ENCODE data around the gene KCNK5. TPM values are rescaled to one million over a fixed set of nuclear protein-coding genes. Genes with fewer than 3 reads are reported as not detected.
A peak's percentile ranks its signal among the peaks of the same experiment; 100 is the strongest.

Gene KCNK5
- total and polyA plus RNA-seq, 5 donors = 1.1 to 1.9 (median 1.4) TPM

DNA sequence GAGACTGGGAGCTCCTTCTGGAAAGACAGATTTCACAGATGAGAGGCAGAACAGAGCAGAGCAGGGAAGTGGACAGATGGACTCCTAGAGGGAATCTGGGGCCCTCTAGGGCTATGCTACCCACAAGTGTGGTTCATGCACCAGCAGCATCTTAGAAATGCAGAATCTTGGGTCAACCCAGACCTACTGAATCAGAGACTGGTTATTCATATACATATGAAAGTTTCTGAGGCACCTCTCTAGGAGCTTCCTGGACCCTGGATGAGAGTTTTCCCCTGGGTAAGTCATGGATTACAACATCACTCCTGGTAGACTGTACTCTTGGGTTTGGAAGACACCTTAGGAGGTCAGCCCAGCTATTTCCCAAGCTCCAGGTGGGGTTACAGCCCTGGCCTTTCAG is 58.9 kb downstream of the KCNK5 start:
- no peak for ATAC-seq
- no peaks in the 10 kb centered on the region for H3K27me3 ChIP-seq (ENCODE audit: control insufficient read depth, insufficient read depth)

DNA sequence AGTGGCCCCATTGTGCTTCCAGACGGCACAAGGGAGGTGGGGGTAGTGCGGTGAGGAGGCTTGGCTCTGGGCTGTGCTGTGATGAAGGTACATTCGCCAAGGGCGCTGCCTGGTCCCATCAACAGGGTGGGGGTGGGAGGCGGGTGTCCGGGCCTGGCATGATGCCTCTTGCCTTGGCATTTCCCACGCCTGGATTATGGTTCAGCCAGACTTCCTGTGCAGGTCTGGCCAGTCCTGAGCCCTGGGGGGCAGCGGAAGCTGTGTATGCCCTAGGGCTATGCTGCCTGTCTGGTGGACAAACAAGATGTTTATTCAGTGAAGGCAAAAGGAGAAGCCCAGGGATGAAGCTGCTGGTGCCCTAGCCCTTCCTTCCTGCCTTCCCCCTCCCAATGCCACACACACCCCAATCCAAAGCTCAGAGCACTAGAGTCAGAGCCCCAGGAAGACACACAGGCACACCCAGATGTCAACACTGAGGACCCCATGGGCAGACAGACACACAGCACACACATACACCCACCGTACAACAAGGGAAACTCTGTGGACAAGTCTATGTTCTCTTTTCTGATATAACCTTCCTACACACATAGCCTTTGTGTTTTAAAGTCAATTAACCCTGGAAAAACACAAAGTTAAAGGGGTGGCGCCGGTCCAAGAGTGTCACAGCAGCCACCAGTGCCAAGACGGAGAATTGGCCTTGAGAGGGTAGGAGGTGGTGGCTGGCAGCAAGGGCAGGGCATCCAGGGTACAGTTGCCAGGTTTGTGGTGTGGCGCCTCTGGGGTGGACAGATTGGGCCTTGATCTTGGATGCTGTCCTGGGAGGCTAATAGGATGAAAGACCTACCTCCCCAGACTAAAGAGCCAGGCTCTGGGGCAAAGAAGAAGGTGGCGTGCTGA is 59.6 kb downstream of the KCNK5 start:
- WGBS = 81% methylated on average over 14 of the region's 14 CpGs
- Histone ChIP-seq H3K4me1 (ENCODE audit: control insufficient read depth, insufficient read depth, low read length) (no peaks in the 10 kb centered on the region), H3K27me3 (ENCODE audit: control insufficient read depth, insufficient read depth) (no peaks in the 10 kb centered on the region), H3K9me3 (ENCODE audit: control insufficient read depth, low read length) (no peaks in the 10 kb centered on the region), H3K27ac (ENCODE audit: low read length) (no peak overlapping the region), H3K4me3 (ENCODE audit: low read length) (no peak overlapping the region)
- no peak for DNase-seq
- intact Hi-C loops (cut with DNase I) = loop anchor here in 2 of 4 donors (2.0 to 5.0 kb wide), 2 partner anchors 133 to 135 kb away; no protein-coding TSS in a partner anchor
- no peak for ATAC-seq

More for the DNA sequence above, 58.9 kb downstream of the KCNK5 start:
- no peak for DNase-seq
- Histone ChIP-seq H3K4me3 (ENCODE audit: low read length) (no peak overlapping the region), H3K27ac (ENCODE audit: low read length) (no peak overlapping the region), H3K9me3 (ENCODE audit: control insufficient read depth, low read length) (no peaks in the 10 kb centered on the region), H3K4me1 (ENCODE audit: control insufficient read depth, insufficient read depth, low read length) (no peaks in the 10 kb centered on the region)
- intact Hi-C loops (cut with DNase I) = no loop called here

DNA sequence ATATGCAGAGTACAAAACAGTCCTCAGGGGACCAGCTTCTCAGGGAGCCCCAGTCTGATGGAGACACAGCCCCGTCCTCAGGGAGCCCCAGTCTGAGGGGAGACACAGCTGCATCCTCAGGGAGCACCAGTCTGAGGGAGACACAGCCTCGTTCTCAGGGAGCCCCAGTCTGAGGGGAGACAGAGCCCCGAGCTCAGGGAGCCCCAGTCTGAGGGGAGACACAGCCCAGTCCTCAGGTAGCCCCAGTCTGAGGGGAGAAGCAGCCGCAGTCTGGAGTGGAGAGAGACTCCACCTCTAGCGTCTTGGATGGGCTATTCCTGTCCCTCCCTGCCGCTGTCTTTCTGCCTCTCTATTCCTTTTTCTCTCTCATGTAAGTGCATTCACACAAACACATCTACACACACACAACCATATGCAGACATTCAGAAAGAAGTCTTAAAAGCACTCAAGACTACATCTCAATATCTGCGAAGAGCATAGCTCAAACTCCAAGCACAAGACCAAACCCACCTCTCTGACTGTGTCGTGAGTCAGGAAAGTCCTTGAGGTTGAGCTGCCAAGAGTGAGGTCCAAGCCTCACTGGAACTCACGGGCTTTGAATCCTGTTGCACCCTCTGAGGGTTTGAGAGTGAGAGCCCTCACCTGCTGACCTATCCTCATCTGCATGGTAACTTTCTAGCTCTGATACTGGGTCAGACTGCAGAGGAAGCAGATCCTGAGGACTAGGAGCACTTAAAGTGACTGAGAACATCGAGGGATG is 61.2 kb downstream of the KCNK5 start:
- WGBS = 80% methylated on average over 10 of the region's 10 CpGs
- H3K27ac ChIP-seq (ENCODE audit: low read length) = no peak overlapping the region
- no peaks in the 10 kb centered on the region for H3K9me3 ChIP-seq (ENCODE audit: control insufficient read depth, low read length)
- intact Hi-C loops (cut with DNase I) = loop anchor here (2.0 to 5.0 kb wide), 3 partner anchors 134 to 137 kb away; no protein-coding TSS in a partner anchor
- DNase-seq (no peak), ATAC-seq (no peak)
- H3K4me3 ChIP-seq (ENCODE audit: low read length) = no peak overlapping the region
- H3K27me3 ChIP-seq (ENCODE audit: control insufficient read depth, insufficient read depth) = no peaks in the 10 kb centered on the region
- H3K4me1 ChIP-seq (ENCODE audit: control insufficient read depth, insufficient read depth, low read length) = no peaks in the 10 kb centered on the region

DNA sequence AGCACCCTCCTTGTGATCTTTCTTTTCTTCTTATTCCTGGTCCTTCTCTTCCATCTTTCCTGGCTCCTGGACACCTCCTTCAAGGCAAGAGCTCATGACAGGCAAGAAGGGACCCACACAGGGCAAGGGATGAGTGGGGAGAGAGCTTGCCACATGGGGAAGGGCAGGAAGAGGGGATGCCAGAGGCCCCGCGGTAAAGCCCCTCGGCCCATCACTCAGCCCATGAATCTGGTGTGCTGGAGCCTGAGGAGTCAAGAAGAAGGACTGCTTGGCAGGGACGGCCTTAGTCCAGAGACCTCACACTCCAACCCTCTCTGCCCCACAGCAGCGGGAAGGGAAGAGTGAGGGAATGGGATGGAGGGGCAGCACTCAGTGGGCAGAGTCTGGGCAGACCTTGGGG is 62.0 kb downstream of the KCNK5 start:
- ATAC-seq (no peak), DNase-seq (no peak)
- Histone ChIP-seq H3K27me3 (ENCODE audit: control insufficient read depth, insufficient read depth) (no peaks in the 10 kb centered on the region), H3K4me1 (ENCODE audit: control insufficient read depth, insufficient read depth, low read length) (no peaks in the 10 kb centered on the region), H3K9me3 (ENCODE audit: control insufficient read depth, low read length) (no peaks in the 10 kb centered on the region), H3K4me3 (ENCODE audit: low read length) (no peak overlapping the region), H3K27ac (ENCODE audit: low read length) (no peak overlapping the region)
- intact Hi-C loops (cut with DNase I) = loop anchor here in 3 of 4 donors (2.0 to 5.0 kb wide), 2 partner anchors 135 kb away; no protein-coding TSS in a partner anchor
- 91% methylated on average over 5 of the region's 5 CpGs for WGBS

DNA sequence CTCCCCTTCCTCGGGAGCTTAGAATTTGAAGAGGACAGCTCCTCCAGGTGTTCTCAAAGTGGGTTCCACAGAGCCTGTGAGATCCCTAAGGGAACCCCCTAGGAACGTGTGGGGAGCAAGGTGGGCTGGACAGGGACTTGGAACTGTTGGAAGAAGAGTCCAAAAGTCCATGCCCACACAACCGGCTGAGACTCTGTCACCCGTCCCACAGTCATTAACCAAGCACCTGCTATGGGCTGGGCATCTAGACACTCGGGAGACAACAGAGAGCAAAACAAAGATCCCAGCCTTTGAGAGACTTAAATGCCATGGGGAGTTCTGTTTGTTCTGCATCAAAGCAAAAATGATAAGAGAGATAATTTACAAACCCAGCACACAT is 62.4 kb downstream of the KCNK5 start:
- DNase-seq (no peak), ATAC-seq (no peak)
- intact Hi-C loops (cut with DNase I) = loop anchor here in 3 of 4 donors (2.0 to 5.0 kb wide), 2 partner anchors 135 to 136 kb away; no protein-coding TSS in a partner anchor
- Histone ChIP-seq H3K4me1 (ENCODE audit: control insufficient read depth, insufficient read depth, low read length) (no peaks in the 10 kb centered on the region), H3K4me3 (ENCODE audit: low read length) (no peak overlapping the region), H3K27me3 (ENCODE audit: control insufficient read depth, insufficient read depth) (no peaks in the 10 kb centered on the region), H3K27ac (ENCODE audit: low read length) (no peak overlapping the region), H3K9me3 (ENCODE audit: control insufficient read depth, low read length) (no peaks in the 10 kb centered on the region)
- WGBS = 75% methylated on average over 5 of the region's 5 CpGs

DNA sequence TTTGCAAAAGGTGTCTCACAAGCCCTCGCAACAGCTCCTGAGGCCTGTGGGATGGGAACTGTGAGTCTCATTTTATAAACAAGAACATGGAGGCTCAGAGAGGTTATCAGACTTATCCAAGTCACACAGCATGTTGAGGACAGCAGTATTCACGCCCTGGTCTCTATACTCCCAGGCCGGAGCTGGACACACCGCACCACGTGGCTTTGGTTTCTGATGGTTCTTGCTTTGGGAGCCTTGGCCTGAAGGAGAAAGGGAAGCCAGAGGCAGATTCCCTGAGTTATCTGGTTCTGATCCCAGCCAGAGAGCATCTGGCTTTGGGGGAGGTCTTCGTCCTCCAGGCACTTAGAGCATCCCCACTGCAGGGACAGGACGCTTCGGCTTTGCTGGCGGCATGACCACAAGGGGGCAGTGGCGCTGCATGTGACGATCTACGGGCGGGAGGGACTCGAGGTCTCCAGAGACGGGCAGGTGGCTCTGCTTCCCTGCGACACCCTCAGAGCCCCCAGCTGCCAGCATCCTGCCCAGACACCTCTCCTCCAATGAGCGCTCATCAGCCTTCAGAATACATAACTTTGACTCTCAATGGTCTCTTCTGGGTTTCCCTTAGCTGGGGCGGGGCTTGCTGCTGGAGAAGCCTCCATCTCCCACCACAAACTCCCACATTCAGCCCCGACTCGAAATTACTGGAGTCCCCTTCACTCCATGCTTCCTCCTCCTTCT is 62.9 kb downstream of the KCNK5 start:
- DNase-seq = peak; percentile 76 to 91 (median 91)
- H3K4me1 ChIP-seq (ENCODE audit: control insufficient read depth, insufficient read depth, low read length) = no peaks in the 10 kb centered on the region
- WGBS = 32% methylated on average over 20 of the region's 20 CpGs

DNA sequence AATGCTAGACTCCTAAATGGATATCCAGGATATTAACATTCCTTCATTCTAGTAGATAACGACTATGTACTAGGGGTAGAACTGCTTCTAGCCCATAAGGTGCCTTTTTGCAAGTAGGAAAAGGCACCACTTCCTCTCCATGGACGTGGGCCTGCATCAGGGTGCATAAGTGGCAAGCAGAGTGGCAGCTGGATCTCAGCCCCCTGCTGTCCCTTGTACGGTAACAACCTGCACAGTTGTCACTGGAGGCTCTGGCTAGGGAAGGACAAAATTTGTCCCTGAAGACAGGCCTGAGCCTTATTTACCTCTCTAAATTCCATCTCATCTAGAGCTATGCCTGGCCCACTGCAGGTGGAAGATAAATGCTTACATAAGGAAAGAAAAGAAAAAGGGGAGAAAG is 71.8 kb downstream of the KCNK5 start:
- DNase-seq = no peak
- no peaks in the 10 kb centered on the region for H3K27me3 ChIP-seq (ENCODE audit: control insufficient read depth, insufficient read depth)
- no peaks in the 10 kb centered on the region for H3K4me1 ChIP-seq (ENCODE audit: control insufficient read depth, insufficient read depth, low read length)
- 47% methylated on average over 3 of the region's 3 CpGs for WGBS
- ATAC-seq = no peak
- no peaks in the 10 kb centered on the region for H3K9me3 ChIP-seq (ENCODE audit: control insufficient read depth, low read length)
- H3K27ac ChIP-seq (ENCODE audit: low read length) = no peak overlapping the region
- no peak overlapping the region for H3K4me3 ChIP-seq (ENCODE audit: low read length)
- intact Hi-C loops (cut with DNase I) = no loop called here

More for the DNA sequence above, 62.9 kb downstream of the KCNK5 start:
- H3K27ac ChIP-seq (ENCODE audit: low read length) = no peak overlapping the region
- no peaks in the 10 kb centered on the region for H3K9me3 ChIP-seq (ENCODE audit: control insufficient read depth, low read length)
- intact Hi-C loops (cut with DNase I) = loop anchor here in 3 of 4 donors (2.0 to 5.0 kb wide), 2 partner anchors 136 kb away; no protein-coding TSS in a partner anchor
- no peaks in the 10 kb centered on the region for H3K27me3 ChIP-seq (ENCODE audit: control insufficient read depth, insufficient read depth)
- H3K4me3 ChIP-seq (ENCODE audit: low read length) = no peak overlapping the region
- peak; percentile 79 to 85 for ATAC-seq

DNA sequence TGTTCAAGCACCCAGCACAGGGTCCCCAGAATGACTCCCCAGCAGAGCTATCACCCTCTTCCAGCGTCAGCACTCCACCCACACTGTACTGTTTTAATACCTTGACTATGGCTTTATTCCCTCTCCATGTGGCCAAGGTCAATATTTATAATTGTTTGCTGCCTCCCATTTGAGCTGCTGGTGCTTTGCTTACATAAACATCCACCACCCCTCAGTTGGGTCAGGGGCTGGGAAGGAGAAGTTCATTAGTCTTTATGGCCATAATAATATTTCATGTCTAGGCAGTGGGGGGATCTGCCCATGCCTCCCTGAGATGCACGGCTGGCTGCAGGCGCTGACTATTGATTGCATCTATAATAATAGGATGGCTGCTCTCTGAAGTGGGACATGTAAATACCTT is 72.5 kb downstream of the KCNK5 start:
- no peak for ATAC-seq
- no peaks in the 10 kb centered on the region for H3K27me3 ChIP-seq (ENCODE audit: control insufficient read depth, insufficient read depth)
- 91% methylated on average over 3 of the region's 3 CpGs for WGBS
- H3K27ac ChIP-seq (ENCODE audit: low read length) = no peak overlapping the region
- H3K4me1 ChIP-seq (ENCODE audit: control insufficient read depth, insufficient read depth, low read length) = no peaks in the 10 kb centered on the region
- DNase-seq = no peak
- H3K4me3 ChIP-seq (ENCODE audit: low read length) = no peak overlapping the region
- intact Hi-C loops (cut with DNase I) = no loop called here
- no peaks in the 10 kb centered on the region for H3K9me3 ChIP-seq (ENCODE audit: control insufficient read depth, low read length)

DNA sequence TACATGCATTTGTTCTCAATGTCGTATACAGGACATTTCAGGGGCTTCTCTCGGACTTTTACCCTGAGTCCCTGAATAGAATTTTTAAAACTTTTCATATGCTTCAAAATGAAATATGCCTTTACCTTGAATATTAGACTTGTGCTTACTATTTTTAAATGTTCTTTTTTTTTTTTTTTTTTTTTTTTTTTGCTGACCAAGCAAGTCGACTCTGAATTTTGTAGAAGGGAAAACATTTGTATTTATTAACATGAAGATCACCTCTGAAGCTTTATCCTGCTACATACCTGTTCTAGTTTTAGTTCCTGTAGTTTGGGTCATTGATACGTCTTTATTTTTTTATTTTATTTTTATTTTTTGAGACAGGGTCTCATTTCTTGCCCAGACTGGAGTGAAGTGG is 74.6 kb downstream of the KCNK5 start:
- Histone ChIP-seq H3K27ac (ENCODE audit: low read length) (no peak overlapping the region), H3K4me3 (ENCODE audit: low read length) (no peak overlapping the region), H3K4me1 (ENCODE audit: control insufficient read depth, insufficient read depth, low read length) (no peaks in the 10 kb centered on the region), H3K9me3 (ENCODE audit: control insufficient read depth, low read length) (no peaks in the 10 kb centered on the region), H3K27me3 (ENCODE audit: control insufficient read depth, insufficient read depth) (no peaks in the 10 kb centered on the region)
- intact Hi-C loops (cut with DNase I) = no loop called here
- DNase-seq = no peak
- ATAC-seq = no peak
- WGBS = 69% methylated on average over 4 of the region's 4 CpGs

DNA sequence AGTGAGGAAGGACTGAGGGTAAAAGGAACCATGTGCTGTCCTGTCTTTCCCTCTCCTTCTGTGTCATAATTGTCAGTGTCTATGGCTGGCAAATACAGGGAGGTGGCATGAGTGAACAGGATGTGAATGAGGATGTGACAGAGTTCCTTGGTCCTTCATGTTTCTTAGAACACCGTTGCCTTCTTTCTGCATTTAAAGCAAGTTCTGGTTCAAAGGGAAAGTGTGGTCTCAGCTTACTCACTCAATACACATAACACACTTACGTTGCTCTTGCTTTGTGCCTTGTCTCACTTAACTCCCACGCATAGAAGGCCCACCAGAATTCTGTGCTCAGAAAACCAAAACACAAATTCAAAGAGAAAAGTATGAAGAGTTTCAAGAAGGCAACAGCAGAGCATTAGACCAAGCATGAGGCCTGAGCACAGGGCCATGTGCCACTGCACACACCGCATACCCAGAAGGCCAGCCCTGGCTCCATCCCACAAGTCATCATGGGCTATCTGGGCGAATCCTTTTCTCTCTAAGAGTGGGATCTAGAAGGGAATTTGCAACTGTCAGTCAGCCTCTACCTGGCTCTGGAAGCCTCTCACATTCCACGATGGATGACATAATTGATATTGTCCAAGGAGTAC is 75.4 kb downstream of the KCNK5 start:
- no peak for ATAC-seq
- Histone ChIP-seq H3K27me3 (ENCODE audit: control insufficient read depth, insufficient read depth) (no peaks in the 10 kb centered on the region), H3K9me3 (ENCODE audit: control insufficient read depth, low read length) (no peaks in the 10 kb centered on the region), H3K27ac (ENCODE audit: low read length) (no peak overlapping the region), H3K4me1 (ENCODE audit: control insufficient read depth, insufficient read depth, low read length) (no peaks in the 10 kb centered on the region), H3K4me3 (ENCODE audit: low read length) (no peak overlapping the region)
- WGBS = 82% methylated on average over 6 of the region's 6 CpGs
- intact Hi-C loops (cut with DNase I) = no loop called here
- no peak for DNase-seq
